NB4 (cell line): Measurements from ENCODE around the gene COL9A3.
"Not testable (repeated sequence)": the region's sequence is repeated elsewhere in the genome, so short reads cannot be mapped to it uniquely, and the experiment has no call there.

Experiments used
- DNase-seq: peaks from one replicate; pipeline ENCODE4 v3.0.0; 2010; ENCODE audit warnings: low read depth
- H3K4me3 ChIP-seq: one replicate; pipeline ENCODE4 v1.5.1; 2011; ENCODE audit warnings: mild to moderate bottlenecking, low read depth, low read length, moderate library complexity
- MYC ChIP-seq: IDR thresholded peaks from 2 replicates; pipeline ENCODE4 v1.6.1; 2011; ENCODE audit warnings: low read depth, low read length
- POLR2A ChIP-seq: IDR thresholded peaks from 2 replicates; pipeline ENCODE4 v1.6.1; 2011; ENCODE audit warnings: mild to moderate bottlenecking; ENCODE audit not compliant: insufficient read length; ENCODE audit errors: extremely low read depth
- TF ChIP-seq, protein P1 (sequence below): IDR thresholded peaks from 2 replicates; pipeline ENCODE4 v1.6.1; 2011; ENCODE audit warnings: low read depth, low read length
- TF ChIP-seq, protein P2 (sequence below): IDR thresholded peaks from one replicate; pipeline ENCODE4 v1.5.1; 2012; ENCODE audit warnings: low read depth, low read length

The COL9A3 gene

DNA sequence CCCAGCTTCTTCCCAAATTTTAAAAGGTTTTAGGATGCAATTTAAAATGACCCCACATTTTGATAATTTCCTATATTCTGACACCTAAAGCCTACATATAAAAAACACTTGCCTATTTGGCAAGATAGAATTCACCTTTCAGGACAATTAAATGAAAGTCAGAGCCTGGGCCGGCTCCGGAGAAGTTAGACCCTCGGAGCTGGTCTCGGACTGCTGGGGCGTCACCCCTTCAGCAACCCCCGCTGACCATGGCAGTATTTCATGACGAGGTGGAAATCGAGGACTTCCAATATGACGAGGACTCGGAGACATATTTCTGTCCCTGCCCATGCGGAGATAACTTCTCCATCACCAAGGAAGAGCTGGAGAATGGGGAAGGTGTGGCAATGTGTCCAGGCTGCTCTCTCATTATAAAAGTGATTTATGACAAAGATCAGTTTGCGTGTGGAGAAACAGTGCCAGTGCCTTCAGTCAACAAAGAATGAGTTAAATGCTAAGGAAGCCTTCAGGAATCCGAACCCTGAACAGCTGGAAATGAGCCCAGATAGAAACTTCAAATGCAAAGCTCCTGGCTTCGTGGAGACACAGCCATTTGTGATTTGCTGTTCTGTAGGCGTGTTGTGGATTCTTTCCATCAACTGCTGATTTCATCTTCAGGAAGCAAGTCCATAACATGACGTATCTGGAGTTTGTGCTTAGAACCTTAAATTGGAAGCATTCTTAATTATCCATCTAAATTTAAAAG lies 28.7 kb downstream of the COL9A3 start:
- no peak overlapping the region for H3K4me3 ChIP-seq
- TF ChIP-seq, protein P1, sequence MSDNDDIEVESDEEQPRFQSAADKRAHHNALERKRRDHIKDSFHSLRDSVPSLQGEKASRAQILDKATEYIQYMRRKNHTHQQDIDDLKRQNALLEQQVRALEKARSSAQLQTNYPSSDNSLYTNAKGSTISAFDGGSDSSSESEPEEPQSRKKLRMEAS: no peak
- TF ChIP-seq POLR2A (no peak), MYC (no peak)
- TF ChIP-seq, protein P2, sequence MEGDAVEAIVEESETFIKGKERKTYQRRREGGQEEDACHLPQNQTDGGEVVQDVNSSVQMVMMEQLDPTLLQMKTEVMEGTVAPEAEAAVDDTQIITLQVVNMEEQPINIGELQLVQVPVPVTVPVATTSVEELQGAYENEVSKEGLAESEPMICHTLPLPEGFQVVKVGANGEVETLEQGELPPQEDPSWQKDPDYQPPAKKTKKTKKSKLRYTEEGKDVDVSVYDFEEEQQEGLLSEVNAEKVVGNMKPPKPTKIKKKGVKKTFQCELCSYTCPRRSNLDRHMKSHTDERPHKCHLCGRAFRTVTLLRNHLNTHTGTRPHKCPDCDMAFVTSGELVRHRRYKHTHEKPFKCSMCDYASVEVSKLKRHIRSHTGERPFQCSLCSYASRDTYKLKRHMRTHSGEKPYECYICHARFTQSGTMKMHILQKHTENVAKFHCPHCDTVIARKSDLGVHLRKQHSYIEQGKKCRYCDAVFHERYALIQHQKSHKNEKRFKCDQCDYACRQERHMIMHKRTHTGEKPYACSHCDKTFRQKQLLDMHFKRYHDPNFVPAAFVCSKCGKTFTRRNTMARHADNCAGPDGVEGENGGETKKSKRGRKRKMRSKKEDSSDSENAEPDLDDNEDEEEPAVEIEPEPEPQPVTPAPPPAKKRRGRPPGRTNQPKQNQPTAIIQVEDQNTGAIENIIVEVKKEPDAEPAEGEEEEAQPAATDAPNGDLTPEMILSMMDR: no peak
- DNase-seq: no peak

DNA sequence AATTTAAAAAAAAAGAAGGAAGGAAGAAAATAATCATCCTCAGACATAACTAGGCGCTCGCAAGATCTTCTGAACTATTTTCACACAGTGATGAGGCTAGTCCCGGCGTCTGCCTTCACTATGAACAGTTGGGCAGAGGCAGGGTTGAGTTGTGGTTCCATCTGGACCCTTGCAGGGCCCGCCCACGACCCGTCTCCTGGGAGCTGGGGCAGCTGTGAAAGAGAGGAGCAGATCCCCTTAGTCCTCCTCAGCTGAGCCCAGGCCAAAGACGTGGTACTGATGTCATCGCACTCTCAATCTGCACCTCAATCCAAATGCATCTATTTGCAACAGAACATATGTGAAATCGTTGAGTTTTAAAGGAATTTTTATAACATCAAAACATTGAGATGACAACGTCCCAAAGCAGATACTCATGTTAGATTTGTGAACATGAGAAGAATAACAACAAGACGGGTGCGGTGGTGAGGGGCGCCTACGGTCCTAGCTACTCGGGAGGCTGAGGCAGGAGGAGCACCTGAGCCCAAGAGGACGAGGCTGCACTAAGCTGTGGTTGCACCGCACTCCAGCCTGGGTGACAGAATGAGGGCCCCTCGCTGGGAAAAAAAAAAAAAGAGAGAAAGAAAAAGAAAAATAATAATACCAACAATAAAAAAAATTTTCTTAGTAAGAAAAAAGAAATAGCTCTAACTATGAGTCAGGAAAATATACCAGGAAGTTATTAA lies 29.5 kb downstream of the COL9A3 start:
- DNase-seq: no peak
- no peak overlapping the region for H3K4me3 ChIP-seq
- TF ChIP-seq, protein P1: no peak
- no peak for TF ChIP-seq POLR2A
- no peak for TF ChIP-seq MYC
- TF ChIP-seq, protein P2: no peak

DNA sequence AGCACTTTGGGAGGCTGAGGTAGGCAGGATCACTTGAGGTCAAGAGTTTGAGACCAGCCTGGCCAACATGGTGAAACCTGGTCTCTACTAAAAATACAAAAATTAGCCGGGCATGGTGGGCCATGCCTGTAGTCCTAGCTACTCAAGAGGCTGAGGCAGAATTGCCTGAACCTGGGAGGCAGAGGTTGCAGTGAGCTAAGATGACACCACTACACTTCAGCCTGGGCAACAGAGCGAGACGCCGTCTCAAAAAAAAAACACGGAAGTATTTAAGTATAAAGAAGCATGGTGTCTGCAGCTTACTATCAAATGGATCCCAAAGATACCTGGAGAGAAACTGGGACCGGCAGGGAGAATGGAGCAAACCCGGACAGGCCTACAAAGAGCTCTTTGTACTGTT lies 32.1 kb downstream of the COL9A3 start:
- DNase-seq, H3K4me3 ChIP-seq: not testable (repeated sequence)

DNA sequence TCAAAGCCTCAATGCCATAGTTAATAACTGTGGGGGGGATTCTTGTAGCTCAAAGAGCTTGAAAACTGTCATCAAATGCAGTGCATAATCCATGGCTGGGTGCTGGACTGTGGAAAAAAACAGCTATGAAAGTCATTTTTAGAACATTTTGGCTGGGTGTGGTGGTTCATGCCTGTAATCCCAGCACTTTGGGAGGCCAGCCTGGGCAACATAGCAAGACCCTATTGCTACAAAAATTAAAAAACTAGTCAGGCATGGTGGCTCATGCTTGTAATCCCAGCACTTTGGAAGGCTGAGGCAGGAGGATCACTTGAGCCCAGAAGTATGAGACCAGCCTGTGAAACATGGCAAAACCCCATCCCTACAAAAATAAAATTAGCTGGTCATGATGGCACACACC lies 32.6 kb downstream of the COL9A3 start:
- DNase-seq: no peak
- no peak overlapping the region for H3K4me3 ChIP-seq
- TF ChIP-seq, protein P1: no peak
- TF ChIP-seq MYC: no peak
- TF ChIP-seq POLR2A: no peak
- TF ChIP-seq, protein P2: no peak

DNA sequence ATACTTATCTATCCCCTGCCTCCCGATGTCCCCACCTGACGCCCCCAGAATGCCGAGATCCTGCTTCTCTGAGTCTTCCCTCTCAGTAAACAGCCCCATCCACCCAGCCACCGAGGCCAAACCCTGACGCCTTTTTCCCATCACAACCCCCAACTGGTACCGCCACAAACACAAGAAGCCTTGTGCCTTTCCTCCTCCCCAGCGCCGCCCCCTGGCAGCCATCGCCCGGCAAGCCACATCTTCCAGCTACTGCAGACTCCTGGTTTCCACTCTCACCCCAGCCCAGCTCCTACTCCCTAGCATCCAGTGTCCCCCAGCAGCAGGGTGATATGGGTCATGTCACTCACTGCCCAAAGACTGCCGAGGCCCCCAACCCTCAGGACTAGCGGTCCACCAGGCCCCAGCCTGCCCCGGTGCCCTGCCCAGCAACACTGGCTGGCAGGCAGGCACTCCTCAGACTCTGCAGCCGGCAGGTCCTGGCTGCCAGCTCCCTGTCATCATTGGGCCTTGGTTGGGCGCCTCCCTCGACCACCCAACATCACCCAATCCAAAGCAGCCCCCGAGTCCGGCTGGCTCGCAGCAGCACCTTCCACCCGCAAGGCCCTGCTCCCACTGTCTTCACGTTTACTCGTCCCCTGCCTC lies 33.6 kb downstream of the COL9A3 start:
- H3K4me3 ChIP-seq: no peak overlapping the region
- TF ChIP-seq, protein P1: no peak
- TF ChIP-seq, protein P2: no peak
- no peak for TF ChIP-seq MYC
- TF ChIP-seq POLR2A: no peak
- no peak for DNase-seq

DNA sequence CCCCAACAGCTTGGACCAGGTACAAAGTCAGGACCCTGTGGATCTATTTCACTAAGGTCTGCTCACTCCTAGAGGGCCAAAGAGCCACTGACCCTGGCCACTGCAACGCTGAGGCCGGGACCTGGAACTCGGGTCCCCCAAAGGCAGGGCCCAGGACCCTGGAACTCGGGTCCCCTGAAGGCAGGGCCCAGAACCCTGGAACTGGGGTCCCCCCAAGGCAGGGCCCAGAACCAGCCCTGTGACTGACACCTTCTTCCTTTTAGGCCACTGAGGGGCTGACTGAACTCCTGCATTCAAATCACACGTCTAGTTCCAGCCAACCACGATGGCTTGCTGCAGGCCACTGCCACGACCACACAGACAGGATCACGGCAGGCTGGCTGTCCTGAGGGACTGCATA lies 35.3 kb downstream of the COL9A3 start:
- TF ChIP-seq, protein P1: no peak
- TF ChIP-seq MYC: no peak
- TF ChIP-seq, protein P2: no peak
- no peak for TF ChIP-seq POLR2A
- no peak overlapping the region for H3K4me3 ChIP-seq

More for the DNA sequence above, 35.3 kb downstream of the COL9A3 start:
- DNase-seq: no peak
